Suppressor macrophage treated with lipopolysaccharide for 1 hour (primary cell): ENCODE data around the gene MTFMT.

Experiments used
- DNase-seq, 3 donors: peaks; one replicate each; pipeline ENCODE4 v3.0.0-alpha.2; 2020 to 2022

MTFMT gene

DNA sequence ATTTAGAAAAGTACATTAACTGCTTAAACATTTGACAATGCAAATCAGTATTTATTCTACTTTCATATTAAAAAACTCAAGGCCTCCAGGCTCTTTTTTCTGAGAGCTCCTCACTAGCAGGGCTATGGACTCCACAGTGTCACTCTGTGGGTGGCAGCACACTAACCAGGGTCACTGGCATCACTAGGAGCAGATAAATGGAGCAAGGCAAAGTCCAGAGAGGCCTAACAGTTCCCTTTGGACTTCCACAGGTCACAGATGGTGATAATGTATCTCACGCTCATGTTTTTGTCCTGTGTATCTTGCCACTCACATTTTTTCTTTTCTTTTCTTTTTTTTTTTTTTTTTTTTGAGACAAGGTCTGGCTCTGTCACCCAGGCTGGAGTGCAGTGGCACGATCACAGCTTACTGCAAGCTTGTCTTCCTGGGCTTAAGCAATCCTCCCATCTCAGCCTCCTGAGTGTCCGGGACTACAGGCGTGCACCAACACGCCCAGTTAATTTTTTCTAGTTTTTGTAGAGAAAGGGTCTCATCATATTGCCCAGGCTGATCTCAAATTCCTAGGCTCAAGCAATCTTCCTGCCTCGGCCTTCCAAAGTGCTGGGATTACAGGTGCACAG lies 47.5 kb downstream of the MTFMT start:
- DNase-seq, result no peak

DNA sequence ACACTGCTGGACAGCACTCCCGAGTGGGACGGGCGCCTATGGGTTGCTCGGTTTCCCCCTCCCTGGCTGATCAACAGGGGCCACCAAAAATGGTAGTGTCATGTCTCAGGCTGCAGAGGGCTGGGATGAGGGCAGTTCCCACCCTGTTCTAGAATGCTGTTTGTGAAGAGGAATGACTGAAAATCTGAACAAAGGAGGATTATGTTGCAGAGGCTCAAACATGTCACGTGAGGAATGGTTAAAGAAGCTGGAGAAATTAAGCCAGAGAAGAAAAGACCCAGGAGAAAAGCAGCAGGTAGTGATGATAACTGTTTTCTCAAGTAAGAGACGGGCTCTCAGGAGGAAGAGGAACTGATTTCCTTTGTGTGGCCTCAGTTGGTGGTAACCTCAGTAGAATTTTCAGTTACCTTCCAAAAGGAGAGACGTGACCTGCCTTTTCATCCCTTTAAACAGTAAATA lies 50.2 kb downstream of the MTFMT start:
- no peak for DNase-seq

DNA sequence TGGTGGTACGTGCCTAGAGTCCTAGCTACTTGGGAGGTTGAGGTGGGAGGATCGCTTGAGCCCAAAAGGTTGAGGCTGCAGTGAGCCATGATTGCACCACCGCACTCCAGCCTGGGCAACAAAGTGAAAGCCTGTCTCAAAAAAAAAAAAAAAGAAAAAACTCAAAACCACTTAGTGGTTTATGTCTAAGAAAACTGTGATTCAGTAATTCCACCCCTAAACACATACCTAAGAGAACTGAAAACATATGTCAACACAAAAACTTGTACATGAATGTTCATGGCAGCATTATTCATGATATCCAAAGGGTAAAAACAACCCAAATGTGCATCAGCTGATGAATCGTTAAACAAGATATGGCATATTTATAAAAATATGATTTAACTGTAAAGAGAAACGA lies 54.0 kb downstream of the MTFMT start:
- no peak for DNase-seq

DNA sequence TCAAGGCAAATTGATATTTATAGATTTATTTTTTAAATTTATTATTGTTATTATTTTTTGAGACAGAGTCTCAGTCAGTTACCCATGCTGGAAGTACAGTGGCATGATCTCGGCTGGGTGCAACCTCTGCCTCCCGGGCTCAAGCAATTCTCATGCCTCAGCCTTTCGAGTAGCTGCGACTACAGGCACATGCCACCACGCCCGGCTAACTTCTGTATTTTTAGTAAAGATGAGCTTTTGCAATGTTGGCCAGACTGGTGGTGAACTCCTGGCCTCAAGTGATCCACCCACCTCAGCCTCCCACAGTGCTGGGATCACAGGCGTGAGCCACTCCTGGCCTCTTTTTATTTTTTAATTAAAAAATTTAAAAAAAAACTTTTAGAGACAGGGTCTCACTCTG lies 58.7 kb downstream of the MTFMT start:
- peak; percentile 61 to 66 (median 65) for DNase-seq

DNA sequence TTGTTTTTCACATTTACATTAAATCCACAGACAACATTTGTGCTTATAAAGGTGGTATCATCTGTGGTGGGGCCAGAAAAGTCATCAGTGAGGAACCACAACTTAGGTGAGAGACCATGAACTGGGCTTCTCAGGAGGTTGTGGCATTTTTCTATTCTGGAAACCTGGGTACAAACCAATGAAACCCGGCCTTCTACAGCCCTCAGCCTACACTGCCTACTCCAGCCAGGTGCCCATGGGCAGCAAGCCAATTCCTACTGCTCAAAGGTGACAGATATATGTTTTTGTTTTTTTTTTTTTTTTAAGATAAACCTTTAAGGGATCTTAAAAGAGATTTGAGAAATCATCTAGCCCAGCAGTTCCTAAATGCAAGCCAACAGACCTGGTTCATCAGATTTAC lies 60.0 kb downstream of the MTFMT start:
- no peak for DNase-seq

DNA sequence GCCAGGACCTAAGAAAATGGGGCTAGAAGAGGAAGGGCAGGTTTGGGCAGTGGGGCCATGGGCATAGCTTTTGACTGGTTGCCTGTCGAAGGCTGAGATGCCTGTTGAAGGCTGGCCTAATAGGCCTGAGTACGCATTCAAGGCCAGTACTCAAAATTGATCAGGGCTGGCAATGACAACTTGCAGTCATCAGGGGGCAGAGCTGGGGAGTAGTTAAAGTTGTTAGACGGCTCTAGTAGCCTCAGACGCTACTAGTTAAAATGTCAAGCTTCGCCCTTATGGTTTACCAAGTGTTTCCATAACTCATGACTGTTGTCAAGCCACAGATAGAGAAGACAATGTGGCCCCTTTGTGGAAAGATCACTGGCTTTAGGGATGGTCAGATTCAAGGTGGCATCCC lies 68.4 kb downstream of the MTFMT start:
- no peak for DNase-seq

DNA sequence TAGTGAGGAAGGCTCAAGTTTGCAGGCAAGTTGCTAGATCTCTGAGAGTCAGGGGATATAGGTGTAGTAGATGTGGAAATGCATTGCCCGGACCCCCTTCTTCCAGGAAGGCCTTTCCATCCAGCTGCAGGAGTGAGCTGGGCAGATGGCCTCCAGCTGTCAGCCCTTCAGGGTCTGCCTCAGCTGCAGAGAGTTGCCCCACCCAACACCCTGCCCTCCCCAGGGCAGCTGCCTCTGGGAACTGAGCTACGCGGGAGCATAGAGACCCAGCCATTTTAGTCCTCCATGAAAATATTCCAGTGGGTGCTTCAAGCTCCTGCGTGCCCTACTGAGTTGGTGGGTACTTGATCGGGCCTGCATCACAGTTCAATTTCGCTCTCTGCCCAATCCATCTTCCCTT lies 69.3 kb downstream of the MTFMT start:
- DNase-seq, result no peak

DNA sequence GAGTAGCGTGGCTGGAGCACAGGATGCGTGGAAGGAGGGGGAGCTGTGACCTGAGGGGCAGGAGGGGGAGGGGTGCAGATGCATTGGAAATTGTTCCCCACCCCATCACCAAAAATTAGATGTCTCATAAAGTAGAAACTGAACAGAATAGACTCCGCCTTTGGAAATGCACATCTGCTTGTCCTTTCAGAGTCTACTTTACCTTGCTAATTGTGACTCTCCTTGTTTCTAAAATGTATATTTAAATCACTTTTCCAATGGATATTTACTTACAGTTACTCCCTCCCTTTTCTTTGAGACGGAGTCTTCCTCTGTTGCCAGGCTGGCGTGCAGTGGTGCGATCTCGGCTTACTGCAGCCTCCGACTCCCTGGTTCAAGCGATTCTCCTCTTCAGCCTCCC lies 70.3 kb downstream of the MTFMT start:
- no peak for DNase-seq

DNA sequence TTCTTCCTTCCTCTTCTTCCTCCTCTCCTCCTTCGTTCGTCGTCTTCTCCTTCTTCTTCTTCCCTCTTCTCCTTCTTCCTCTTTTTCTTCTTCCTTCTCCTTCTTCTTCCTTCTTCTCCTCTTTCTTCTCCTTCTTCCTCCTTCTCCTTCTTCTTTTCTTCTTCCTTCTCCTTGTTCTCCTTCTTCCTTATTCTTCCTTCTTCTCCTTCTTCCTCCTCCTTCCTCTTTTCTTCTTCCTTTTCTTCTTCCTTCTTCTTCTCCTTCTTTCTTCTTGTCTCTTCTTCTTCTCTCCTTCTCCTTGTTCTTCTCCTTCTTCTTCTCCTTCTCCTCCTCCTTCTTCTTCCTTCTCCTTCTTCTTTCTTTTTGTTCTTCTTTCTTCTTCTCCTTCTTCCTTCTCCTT lies 75.0 kb downstream of the MTFMT start:
- DNase-seq, result no peak

DNA sequence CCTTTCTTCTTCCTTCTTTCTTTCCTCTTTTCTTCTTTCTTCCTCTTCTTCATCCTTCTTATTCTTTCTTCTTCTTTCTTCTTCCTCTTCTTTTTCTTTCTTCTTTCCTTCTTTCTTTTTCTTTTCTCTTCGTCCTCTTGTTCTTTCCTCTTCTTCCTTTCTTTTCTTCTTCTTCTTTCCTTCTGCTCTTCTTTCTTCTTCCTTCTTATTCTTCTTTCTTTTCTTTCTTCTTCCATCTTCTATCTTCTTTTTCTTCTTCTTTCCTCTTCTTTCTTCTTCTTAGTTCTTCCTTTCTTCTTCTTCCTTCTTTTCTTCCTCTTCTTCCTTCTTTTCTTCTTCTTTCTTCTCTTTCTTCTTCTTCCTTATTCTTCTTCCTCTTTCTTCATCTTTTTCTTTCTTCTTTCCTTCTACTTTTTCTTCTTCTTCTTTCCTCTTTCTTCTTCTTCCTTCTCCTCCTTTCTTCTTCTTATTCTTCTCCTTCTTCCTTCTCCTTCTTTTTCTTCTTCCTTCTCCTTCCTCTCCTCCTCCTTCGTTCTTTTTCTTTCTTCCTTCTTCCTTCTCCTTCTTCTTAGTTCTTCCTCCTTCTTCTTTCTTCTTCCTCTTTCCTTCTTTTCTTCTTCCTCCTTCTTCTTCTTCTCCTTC lies 77.5 kb downstream of the MTFMT start:
- DNase-seq, result no peak
